ENCODE data around the gene MCFD2.
"Not testable (repeated sequence)": the region's sequence is repeated elsewhere in the genome, so short reads cannot be mapped to it uniquely, and the experiment has no call there.

MCFD2 gene

GRCh38 chr2:46904908-46905678, 10.5 kb downstream of the MCFD2 start:
- H3K4me3 ChIP-seq (ENCODE audit: low read depth, low read length), result not testable (repeated sequence)

- H3K4me3 ChIP-seq (ENCODE audit: low read depth, low read length), result not testable (repeated sequence)
These were observed 12.6 kb downstream of the MCFD2 start for GRCh38 chr2:46902980-46903379.

- H3K4me3 ChIP-seq (ENCODE audit: low read depth, low read length), result no peak overlapping the region
These were observed 13.1 kb downstream of the MCFD2 start for GRCh38 chr2:46902465-46902864.

- H3K4me3 ChIP-seq (ENCODE audit: low read depth, low read length), result no peak overlapping the region
These were observed 14.0 kb downstream of the MCFD2 start for GRCh38 chr2:46901611-46902010.

- no peak overlapping the region for H3K4me3 ChIP-seq (ENCODE audit: low read depth, low read length)
These were observed 15.2 kb downstream of the MCFD2 start for GRCh38 chr2:46900381-46900780.

GRCh38 chr2:46899053-46899452, 16.6 kb downstream of the MCFD2 start:
- no peak overlapping the region for H3K4me3 ChIP-seq (ENCODE audit: low read depth, low read length)

- H3K4me3 ChIP-seq (ENCODE audit: low read depth, low read length), result no peak overlapping the region
These were observed 17.6 kb downstream of the MCFD2 start for GRCh38 chr2:46898024-46898423.

- H3K4me3 ChIP-seq (ENCODE audit: low read depth, low read length), result no peak overlapping the region
These were observed 22.2 kb downstream of the MCFD2 start for GRCh38 chr2:46893269-46893939.

GRCh38 chr2:46891956-46892553, 23.6 kb downstream of the MCFD2 start:
- no peak overlapping the region for H3K4me3 ChIP-seq (ENCODE audit: low read depth, low read length)

GRCh38 chr2:46888421-46888952, 27.1 kb downstream of the MCFD2 start:
- no peak overlapping the region for H3K4me3 ChIP-seq (ENCODE audit: low read depth, low read length)

GRCh38 chr2:46887028-46887885, 28.3 kb downstream of the MCFD2 start:
- H3K4me3 ChIP-seq (ENCODE audit: low read depth, low read length), result no peak overlapping the region

GRCh38 chr2:46886268-46887027, 29.2 kb downstream of the MCFD2 start:
- H3K4me3 ChIP-seq (ENCODE audit: low read depth, low read length), result no peak overlapping the region

GRCh38 chr2:46885376-46885775, 30.2 kb downstream of the MCFD2 start:
- no peak overlapping the region for H3K4me3 ChIP-seq (ENCODE audit: low read depth, low read length)

- no peak overlapping the region for H3K4me3 ChIP-seq (ENCODE audit: low read depth, low read length)
These were observed 36.1 kb downstream of the MCFD2 start for GRCh38 chr2:46879511-46879910.

- H3K4me3 ChIP-seq (ENCODE audit: low read depth, low read length), result no peak overlapping the region
These were observed 36.7 kb downstream of the MCFD2 start for GRCh38 chr2:46878886-46879285.

GRCh38 chr2:46878240-46878877, 37.2 kb downstream of the MCFD2 start:
- H3K4me3 ChIP-seq (ENCODE audit: low read depth, low read length), result no peak overlapping the region

- H3K4me3 ChIP-seq (ENCODE audit: low read depth, low read length), result no peak overlapping the region
These were observed 37.9 kb downstream of the MCFD2 start for GRCh38 chr2:46877619-46878113.

GRCh38 chr2:46876741-46877384, 38.7 kb downstream of the MCFD2 start:
- H3K4me3 ChIP-seq (ENCODE audit: low read depth, low read length), result no peak overlapping the region
